Stimulated activated CD8-positive, alpha-beta memory T cell treated with anti-CD3 and anti-CD28 coated beads, Interleukin-15, amount 100 ng/mL, for 48 hours (primary cell): ENCODE measurements around the gene FAM47E.
"Not testable (repeated sequence)": the region's sequence is repeated elsewhere in the genome, so short reads cannot be mapped to it uniquely, and the experiment has no call there.

ENCODE experiments used
- DNase-seq, 2 donors: peaks; one replicate each; pipeline ENCODE4 v3.0.0-alpha.2; 2020; ENCODE audit warnings: low read depth in 2 of 2

FAM47E gene

DNA sequence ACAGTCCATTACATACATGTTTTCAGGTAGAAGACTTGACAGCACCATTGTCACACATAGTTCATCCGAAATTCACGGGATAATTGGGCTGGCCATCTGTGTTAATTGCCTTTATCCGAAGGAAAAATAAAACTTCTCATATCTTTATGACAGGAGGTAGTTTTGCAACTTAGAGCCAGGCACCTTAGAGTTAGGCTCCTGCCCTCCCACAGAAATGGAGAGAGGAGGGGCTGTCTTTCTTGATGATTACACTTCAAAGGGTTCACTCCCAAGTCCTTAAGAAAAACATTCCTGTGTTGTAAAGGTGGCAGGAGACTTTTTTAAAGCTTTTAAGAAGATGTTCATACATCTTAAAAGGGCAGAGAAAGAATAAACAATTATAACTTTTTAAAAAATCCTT, 27.4 kb upstream of the FAM47E start:
- DNase-seq = no peak

- DNase-seq = no peak
These were observed 25.1 kb upstream of the FAM47E start for GRCh38 chr4:76226418-76226817.

- no peak for DNase-seq
These were observed 18.8 kb upstream of the FAM47E start for GRCh38 chr4:76232681-76233080.

- no peak for DNase-seq
These were observed 18.4 kb upstream of the FAM47E start for GRCh38 chr4:76233083-76233482.

DNA sequence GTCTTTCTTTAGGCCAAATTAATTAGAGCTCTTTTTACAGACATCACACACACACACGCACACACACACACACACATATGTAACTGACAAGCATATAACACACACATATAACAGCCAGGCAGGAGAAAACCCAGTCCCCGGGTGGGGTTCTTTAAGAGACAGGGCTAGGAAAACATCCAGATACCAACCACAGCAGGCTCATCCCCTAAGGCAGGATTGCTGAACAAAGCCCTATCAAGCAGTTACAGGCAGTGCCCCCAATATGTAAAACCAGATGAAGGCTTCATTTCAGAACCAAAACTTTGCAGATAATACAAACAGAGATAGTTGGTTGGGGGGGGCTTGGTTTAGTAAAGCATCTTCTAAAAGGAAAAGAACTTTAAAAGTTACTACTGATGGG, 18.0 kb upstream of the FAM47E start:
- no peak for DNase-seq

DNA sequence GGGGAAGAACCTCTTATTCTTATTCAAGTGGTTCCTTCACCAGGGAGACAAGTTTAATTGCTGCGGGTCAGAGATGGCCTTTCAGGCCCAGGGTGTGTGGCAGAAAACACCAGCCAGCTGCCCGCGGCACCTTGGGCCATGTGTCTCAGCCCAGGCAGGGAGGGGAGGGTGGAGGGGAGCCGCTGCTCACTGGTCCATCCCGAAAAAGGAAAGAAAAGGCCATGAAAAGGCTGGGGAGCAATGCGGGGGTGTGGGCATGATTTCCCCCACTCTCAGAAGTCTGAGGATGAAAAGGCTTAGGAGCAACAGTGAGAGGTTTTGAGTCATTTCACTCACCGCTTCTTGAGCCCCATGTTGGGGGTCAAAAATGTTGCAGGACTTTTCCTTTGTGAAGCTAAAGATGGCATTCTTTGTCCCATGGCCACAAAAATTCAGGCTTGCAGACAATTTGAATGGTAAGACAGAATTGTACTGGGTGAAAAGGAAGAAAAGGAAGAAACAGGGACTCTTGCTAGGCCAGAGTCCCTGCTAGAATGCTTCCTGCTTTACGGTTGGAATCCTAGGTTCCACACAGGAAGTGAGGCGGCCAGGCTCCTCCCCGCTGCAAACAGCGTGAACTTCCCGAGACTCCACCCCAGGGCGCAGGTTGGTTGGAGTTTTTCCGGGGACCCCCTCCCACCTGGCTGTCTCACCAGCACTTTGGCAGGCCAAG, 17.4 kb upstream of the FAM47E start:
- no peak for DNase-seq

DNA sequence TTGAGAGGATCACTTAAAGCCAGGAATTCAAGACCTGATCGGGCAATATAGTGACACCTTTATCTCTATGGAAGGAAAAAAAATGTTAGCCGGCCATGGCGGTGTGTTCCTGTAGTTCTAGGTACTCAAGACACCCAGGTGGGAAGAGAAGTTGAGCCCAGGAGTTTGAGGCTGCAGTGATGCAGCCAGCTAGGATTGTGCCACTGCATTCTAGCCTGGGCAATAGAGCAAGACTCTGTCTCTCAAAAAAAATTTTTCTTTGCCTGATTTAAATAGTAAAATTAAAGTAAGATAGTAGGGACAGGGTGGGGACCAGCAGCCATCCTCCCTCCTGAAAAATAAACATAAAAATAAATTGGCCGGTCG, 16.9 kb upstream of the FAM47E start:
- DNase-seq = no peak

- no peak for DNase-seq
These were observed 16.1 kb upstream of the FAM47E start for GRCh38 chr4:76235407-76235806.

- DNase-seq = no peak
These were observed 15.6 kb upstream of the FAM47E start for GRCh38 chr4:76235915-76236314.

- DNase-seq = no peak
These were observed 13.3 kb upstream of the FAM47E start for GRCh38 chr4:76238236-76238635.

- DNase-seq = no peak
These were observed 12.8 kb upstream of the FAM47E start for GRCh38 chr4:76238701-76239100.

GRCh38 chr4:76240236-76240635, 11.3 kb upstream of the FAM47E start:
- DNase-seq = no peak

GRCh38 chr4:76243877-76244276, 7.6 kb upstream of the FAM47E start:
- DNase-seq = not testable (repeated sequence)

DNA sequence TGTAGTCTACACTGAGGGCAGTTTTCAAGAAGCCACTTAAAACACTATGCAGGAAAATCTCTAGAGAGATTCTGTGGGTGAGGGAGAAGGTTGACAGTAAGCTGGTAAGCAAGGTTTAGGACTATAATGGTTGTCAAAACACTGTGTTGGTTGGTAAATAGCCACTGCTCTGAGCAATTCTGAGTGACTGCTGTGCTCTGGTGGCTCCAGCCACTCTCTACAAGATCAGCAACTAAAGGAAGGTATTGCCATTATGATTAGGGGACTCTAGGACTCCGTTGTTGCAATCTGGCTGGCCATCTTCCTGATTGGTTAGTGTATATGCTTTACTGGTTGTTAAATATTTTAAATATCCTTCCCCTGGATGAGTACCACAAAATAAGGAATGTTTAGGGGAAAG, 5.5 kb upstream of the FAM47E start:
- DNase-seq = no peak

GRCh38 chr4:76246852-76247251, 4.7 kb upstream of the FAM47E start:
- DNase-seq = no peak

DNA sequence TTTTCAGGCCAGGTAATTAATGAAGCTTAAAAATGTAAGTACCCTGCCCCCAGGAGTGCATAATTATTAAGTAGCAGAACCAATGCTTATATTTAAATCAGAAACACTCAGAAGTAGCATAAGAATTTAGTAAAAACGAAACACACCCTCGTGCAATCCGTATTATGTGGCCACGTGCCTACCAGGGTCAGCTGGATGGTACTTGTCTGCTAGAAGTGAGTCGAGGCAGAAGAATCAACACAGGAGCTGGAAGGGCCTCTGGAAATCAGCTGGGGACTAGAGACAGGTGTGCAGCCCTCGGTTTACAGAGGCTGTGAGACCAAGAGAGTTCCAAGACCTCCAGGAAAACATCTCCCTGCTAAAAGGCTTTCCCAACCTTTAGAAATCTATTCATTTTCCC, 559 bp upstream of the FAM47E start:
- DNase-seq = no peak

DNA sequence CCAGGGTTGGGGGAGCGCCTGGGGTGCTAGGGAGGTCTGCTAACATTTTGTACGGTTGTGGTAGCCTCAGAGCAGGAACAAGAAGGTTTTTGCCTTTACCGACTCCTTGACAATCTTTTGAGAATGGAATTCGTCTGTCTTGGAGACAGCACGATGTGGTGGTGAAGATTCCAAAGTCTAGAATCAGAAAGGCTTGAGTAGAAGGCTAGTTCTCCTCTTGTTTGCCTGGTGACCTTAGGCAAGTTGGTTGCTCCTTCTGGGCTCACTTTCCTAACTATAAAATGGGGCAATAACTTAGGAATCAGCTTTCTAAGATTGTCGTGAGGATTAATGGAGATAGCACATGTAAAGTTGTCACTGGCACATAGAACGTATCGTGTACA, 741 bp downstream of the FAM47E start:
- DNase-seq = no peak

DNA sequence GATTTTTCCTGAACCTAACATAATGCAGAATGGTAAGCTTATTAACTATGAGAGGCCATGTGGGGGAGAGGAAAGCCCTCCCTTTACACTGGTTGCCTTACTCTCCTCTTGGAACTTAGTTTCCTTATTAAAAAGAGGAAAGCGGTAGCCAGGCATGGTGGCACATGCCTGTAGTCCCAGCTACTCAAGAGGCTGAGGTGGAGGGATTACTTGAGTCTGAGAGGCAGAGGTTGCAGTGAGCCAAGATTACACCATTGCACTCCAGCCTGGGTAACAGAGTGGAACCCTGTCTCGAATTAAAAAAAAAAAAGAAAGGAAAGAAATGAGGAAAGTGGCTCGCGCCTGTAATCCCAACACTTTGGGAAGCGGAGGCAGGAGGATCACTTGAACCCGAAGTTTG, 2.0 kb downstream of the FAM47E start:
- no peak for DNase-seq

GRCh38 chr4:76256032-76256431, 4.5 kb downstream of the FAM47E start:
- no peak for DNase-seq

DNA sequence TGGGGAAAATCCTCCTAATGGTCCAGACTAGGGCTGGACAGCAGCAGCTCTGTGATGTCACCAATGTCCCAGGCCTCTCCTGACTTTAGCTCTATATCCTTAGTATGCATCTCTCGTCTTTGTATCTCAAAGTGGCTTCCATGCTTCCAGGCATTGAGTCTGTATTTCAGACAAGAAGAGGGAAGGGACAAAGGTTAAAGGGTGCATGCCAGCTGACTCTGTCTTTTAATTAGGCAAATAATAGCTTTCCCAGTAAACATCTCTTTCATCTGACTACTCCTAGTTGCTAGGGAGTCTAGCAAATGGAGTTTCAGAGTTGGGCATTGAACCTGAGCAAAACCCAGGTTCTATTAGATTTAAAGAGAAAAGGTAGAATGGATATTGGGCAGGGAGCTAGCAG, 5.4 kb downstream of the FAM47E start:
- DNase-seq = no peak

DNA sequence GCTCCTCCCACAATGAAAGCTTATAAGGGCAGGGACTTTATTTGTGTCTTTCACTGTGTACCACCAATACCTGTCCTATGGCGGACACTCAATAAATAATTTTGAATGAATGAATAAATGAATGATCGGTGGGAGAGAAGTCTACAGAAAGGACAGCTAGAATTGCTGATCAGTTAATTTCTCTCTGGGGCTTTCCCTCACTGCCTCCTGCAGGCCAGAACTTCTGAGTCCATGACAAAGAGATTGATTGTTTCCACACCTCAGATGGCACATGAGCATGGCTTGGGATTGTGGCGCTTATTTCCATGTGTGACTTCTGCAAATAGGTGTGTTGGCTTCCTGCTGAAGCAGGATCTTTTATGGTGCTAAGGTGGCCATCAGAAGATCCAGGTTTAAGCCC, 6.3 kb downstream of the FAM47E start:
- no peak for DNase-seq

- DNase-seq = no peak
These were observed 9.1 kb downstream of the FAM47E start for GRCh38 chr4:76260571-76260970.

GRCh38 chr4:76265631-76266218, 14.2 kb downstream of the FAM47E start:
- no peak for DNase-seq

DNA sequence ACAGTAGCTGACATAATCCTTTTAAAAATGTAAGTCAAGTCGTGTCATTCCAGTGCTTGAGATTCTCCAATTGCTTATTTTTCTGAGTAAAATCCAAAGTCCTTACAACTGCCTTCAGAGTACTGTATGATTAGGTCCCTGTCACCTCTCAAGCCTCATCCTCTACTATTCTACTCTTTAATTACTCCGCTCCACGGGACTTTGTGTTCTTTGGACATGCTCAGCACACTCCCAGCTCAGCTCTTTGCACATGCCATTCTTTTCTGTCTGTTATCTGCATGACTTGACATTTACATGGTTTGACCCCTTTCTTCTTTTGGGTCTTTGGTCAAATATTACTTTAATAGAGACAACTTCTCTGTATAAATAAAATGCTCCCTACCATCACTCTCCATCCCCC, 15.1 kb downstream of the FAM47E start:
- DNase-seq = no peak
